Liver (tissue), 3 donors: ENCODE results near the gene OPHN1.

Experiments
- GABPA ChIP-seq, 2 donors: IDR thresholded peaks in 1 of 2; conservative IDR thresholded peaks in 1 of 2; 2 replicates each; pipeline ENCODE4 v1.6.1; 2016; ENCODE audit warnings: antibody characterized with exemption in 2 of 2, mild to moderate bottlenecking in 1 of 2, moderate library complexity in 1 of 2
- HNF4A ChIP-seq, 2 donors: conservative IDR thresholded peaks; 2 replicates each; pipeline ENCODE4 v1.6.1; 2016; ENCODE audit warnings: antibody characterized with exemption in 2 of 2, mild to moderate bottlenecking in 2 of 2
- TAF1 ChIP-seq: conservative IDR thresholded peaks from 2 replicates; pipeline ENCODE4 v1.6.1; 2016; ENCODE audit warnings: antibody characterized with exemption, mild to moderate bottlenecking
- ZBTB33 ChIP-seq: IDR thresholded peaks from 2 replicates; pipeline ENCODE4 v1.6.1; 2016; ENCODE audit warnings: antibody characterized with exemption
- TF ChIP-seq, protein P1 (sequence below): fragments of 150-350 bp; IDR thresholded peaks from 2 replicates; pipeline ENCODE4 v1.5.1; 2017; ENCODE audit warnings: improper control_type of control experiment, low read depth, low read length; ENCODE audit not compliant: missing input control
- TF ChIP-seq, protein P2 (sequence below): IDR thresholded peaks from 2 replicates; pipeline ENCODE4 v1.6.1; 2016; ENCODE audit warnings: antibody characterized with exemption, mild to moderate bottlenecking
- donor health status: healthy.
- donor health status: healthy.

- TF ChIP-seq, protein P1, sequence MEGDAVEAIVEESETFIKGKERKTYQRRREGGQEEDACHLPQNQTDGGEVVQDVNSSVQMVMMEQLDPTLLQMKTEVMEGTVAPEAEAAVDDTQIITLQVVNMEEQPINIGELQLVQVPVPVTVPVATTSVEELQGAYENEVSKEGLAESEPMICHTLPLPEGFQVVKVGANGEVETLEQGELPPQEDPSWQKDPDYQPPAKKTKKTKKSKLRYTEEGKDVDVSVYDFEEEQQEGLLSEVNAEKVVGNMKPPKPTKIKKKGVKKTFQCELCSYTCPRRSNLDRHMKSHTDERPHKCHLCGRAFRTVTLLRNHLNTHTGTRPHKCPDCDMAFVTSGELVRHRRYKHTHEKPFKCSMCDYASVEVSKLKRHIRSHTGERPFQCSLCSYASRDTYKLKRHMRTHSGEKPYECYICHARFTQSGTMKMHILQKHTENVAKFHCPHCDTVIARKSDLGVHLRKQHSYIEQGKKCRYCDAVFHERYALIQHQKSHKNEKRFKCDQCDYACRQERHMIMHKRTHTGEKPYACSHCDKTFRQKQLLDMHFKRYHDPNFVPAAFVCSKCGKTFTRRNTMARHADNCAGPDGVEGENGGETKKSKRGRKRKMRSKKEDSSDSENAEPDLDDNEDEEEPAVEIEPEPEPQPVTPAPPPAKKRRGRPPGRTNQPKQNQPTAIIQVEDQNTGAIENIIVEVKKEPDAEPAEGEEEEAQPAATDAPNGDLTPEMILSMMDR = no peak
- TF ChIP-seq HNF4A (conservative IDR thresholded peaks at IDR 0.05) (no peak), GABPA (IDR thresholded peaks at IDR 0.05 in 1 of 2, conservative IDR thresholded peaks at IDR 0.05 in 1 of 2) (no peak), TAF1 (no peak), ZBTB33 (no peak)
- TF ChIP-seq, protein P2, sequence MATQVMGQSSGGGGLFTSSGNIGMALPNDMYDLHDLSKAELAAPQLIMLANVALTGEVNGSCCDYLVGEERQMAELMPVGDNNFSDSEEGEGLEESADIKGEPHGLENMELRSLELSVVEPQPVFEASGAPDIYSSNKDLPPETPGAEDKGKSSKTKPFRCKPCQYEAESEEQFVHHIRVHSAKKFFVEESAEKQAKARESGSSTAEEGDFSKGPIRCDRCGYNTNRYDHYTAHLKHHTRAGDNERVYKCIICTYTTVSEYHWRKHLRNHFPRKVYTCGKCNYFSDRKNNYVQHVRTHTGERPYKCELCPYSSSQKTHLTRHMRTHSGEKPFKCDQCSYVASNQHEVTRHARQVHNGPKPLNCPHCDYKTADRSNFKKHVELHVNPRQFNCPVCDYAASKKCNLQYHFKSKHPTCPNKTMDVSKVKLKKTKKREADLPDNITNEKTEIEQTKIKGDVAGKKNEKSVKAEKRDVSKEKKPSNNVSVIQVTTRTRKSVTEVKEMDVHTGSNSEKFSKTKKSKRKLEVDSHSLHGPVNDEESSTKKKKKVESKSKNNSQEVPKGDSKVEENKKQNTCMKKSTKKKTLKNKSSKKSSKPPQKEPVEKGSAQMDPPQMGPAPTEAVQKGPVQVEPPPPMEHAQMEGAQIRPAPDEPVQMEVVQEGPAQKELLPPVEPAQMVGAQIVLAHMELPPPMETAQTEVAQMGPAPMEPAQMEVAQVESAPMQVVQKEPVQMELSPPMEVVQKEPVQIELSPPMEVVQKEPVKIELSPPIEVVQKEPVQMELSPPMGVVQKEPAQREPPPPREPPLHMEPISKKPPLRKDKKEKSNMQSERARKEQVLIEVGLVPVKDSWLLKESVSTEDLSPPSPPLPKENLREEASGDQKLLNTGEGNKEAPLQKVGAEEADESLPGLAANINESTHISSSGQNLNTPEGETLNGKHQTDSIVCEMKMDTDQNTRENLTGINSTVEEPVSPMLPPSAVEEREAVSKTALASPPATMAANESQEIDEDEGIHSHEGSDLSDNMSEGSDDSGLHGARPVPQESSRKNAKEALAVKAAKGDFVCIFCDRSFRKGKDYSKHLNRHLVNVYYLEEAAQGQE = no peak
Measured at GRCh38 chrX:68354879-68355628, 78.2 kb downstream of the OPHN1 start.
